Right kidney (tissue), 1 donor: Measurements from ENCODE around the gene AACS.
"Not testable (repeated sequence)": the region's sequence is repeated elsewhere in the genome, so short reads cannot be mapped to it uniquely, and the experiment has no call there.

Source experiments
- DNase-seq: peaks from one replicate; pipeline ENCODE4 v3.0.0-alpha.2; 2016

Gene AACS

DNA sequence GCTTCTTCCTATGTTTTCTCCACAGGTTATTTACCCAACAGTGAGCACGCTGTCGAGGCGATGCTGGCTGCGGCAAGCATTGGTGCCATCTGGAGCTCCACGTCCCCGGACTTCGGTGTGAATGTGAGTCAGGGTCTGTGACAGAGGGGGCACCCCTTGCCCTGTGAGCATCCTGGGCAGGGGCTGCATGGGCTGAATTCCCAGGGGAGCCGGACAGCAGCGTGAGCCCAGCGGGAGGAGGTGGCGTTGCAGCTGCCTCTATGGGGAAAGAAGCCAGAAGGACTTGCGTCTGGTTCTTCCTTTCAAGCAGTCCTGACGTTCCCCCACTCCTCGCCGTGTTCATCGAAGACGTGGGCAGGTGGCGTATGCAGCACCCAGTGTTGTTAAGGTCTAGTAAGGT lies 26.2 kb downstream of the AACS start:
- DNase-seq, result no peak

DNA sequence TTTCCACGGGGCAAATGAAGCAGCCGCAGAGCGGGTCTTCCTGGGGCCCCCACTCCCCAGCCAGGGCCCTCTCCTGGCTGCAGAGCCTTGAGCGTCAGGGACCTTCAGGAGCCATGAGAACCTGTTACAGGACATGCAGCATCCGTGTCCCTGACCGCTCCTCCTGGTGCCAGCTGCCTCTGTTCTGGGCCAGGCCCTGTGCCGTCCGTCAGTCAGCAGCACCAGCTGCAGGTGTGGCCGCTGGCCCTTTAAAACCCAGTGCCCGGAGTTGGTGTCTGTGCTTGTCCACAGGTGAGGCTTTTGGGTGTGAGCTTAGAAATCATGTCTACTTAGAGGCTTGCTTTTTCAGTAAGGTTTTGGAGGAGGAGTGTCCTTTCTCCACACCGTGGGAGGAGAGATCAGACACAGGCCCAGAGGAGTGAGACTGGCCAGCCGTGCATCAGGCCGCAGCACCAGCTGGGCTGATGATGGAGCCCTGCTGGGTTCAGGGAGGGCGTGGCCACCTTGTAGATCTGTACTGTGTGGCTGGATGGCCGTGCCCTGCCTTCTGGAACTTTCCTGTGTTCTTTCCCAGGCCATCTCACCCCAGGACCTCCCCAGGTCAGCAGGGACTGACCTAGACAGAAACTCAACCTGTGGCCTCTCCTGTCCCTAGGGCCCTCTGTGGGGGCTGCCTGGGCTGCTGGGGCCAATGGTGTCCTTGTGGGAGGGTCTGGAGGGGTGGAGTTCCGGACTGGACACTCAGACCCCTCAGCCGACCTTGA lies 27.1 kb downstream of the AACS start:
- DNase-seq, result no peak

DNA sequence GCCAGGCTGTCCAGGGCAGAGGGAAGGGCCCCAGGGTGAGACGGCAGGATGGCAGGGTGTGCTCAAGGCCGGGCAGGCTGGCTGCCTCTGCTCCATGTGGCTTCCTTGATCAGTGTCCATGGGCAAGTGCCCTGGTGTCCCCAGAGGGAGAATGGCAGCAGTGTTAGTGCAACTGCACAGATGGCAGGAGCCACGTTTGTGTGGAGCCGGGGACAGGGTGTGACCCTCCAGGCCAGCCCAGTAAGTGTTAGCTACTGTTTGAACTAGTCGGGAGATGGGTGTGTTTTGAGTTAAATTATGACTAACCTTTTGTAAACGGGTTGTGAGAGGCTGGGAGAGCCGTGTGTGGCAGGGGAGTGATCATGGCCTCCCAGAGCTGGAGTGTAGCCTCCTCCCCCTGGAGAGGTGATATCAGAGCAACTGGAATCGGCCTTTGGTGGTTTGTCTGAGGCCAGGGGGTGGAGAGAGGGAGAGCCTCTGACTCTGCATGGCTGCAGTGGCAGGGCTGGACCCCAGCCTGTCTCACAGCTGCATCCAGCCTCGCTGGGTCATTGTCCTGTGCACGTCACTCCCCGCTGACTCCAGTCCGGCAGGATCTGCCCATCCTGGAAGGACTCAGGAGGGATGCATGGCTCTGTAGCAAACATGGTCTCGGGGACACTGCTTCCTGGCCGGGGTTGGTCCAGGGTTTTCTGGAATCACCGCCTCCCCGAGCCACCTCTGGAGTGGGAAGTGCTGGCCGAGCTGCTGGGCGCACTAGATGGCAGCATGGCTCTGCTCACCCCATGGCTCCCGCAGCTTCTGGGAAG lies 27.8 kb downstream of the AACS start:
- DNase-seq, result peak; percentile 40

DNA sequence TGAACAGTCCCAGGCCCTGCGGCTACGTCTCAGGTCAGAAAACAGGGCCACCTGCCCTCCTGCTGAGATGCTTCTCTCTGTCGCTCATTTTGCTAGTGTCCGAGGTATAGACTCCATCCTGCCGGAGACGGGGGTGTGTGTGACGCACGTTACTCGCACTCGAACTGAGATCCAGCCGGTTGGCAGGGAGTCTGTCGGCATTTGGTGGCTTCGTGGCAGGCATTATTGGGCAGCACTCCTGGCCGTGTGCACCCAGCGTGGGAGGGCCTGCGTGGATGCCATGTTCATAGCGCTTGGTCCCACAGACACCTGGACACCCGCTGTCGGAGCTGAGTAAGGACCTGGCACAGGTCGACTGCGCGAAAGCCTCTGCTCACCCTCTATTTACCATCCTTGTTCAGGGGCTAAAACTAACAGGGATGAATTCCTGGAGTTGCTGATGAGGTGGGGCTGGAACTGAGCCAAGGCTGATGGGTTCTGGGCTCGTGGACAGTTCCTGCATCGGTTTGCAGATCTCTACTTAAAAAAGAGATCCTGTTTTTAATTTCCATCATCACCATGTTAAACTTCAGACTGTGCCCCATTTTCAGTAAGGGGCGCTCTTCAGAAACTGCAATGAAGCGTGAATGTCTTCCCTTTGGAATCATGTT lies 28.6 kb downstream of the AACS start:
- DNase-seq, result no peak

DNA sequence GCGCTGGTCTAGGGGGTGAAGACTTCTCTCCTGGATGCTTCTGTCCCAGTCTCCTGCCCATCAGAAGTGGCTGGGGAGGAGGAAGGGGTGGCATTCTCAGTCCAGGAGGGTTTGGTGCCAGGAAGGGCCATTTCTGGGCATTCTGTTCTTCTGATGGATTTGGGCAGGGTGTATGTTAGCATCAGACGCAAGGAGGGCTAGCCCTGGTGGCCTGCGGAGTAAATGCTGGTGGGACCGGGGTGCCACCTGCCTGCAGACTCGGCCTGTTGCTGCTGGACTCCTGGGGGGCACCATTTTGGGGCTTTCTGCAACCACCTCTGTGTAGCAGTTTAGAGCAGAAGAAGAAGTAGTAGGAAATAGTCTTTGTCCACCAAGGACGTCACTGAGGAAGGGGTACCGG lies 31.7 kb downstream of the AACS start:
- DNase-seq, result no peak

DNA sequence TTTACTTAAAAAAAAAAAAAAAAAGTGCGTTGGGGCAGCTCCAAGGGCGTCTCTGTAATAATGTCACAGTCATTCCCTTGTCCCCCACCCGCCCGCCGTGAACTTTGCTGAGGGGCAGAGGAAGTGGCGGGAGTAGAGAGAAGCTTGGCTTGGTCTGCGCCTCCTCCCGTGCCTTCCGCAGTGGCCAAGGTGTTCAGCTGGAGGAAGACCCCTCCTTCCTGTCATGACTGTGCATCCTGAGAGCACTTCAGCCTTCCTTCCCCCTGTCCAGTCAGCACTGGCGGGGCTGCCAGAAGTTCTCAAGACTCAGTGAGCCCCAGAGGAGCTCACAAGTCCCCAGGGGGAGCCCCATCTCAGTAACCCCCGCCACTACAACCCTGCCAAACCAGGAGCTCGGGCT lies 32.2 kb downstream of the AACS start:
- no peak for DNase-seq

DNA sequence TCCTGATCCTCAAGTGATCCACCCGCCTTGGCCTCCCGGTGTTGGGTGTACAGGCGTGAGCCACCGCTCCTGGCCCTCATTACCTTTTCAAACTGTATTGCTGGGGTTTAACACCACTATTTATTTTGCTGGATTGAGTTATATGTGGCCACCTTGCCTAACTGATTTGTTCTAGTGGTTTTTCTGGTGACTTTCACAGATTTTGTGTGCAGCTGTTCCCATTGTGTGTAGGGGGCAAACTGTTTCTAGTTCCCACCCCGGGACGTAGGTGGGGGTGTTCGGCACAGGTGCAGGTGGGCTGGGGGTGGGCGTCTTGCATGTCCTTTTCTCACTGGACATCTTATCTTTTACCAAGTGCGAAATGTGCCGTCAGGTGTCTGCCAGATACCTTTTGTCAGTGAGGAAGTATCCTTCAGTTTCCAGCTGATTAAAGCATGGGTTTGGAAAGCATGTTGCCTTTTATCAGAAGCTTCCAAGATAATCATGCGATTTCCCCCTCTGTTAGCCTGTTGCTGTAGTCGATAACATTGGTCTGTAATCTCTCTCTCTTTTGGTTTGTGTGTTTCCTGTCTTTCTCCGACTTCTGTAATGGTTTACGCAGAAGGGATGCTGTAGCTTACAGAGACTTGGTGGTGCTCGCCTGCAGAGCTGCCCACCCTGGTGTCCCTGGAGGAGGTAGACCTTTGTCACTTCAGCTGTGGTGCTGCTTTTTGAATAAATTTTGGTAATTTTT lies 33.6 kb downstream of the AACS start:
- DNase-seq, result no peak

DNA sequence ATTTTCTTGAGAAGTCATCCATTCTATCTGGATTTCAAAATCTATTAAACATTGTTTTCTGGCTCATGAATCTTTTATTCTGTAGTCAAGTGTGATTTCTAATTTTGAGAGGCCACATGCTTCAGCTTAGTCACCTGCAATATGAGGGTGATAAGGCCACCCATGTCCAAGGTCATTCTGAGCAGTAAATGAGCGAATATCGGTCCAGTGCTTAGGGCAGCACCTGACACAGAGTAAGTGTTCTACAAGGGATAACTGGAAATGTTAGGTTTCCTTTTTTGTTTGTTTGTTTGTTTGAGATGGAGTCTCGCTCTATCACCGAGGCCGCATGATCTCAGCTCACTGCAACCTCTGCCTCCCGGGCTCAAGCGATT lies 34.2 kb downstream of the AACS start:
- DNase-seq, result no peak

DNA sequence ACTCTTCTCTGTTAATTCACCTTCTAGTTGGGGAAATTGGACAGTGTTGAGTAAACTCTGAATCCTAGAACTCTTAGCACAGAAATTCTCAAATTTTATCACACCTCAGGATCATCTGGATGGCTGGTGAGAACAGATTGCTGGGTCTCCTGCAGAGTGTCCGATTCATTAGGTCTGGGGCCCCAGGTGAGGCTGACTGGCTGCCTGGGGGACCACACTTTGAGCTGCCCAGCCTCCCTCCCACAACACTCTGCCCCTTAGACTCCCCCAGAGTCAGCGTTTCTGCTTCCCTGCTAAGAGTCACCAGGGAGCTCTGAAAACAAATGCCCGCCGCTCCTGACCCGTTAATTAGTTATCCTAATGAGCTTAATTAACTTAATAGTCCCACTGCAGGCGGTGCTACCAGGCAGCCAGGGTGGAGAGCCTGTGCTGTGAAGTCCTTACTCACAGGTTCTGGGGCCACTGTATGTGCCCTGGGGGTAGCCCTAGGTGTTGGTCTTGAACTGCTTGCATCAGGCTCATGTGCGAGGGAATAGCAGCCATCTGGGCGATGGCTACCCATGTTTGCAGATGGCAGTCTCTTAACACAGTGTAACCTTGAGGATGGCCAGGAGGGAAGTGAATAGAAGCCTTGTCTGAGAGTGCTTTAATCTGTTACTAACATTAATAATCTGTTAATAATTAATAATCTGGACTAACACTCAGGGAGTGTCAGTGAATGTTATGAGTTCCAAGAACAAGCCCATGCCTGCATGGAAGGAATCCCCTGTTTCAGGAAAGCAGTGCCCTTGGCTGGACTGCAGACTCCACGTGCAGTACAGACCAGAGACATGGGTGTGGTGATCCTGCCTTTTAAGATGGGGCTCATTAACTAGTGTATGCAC lies 35.6 kb downstream of the AACS start:
- no peak for DNase-seq

DNA sequence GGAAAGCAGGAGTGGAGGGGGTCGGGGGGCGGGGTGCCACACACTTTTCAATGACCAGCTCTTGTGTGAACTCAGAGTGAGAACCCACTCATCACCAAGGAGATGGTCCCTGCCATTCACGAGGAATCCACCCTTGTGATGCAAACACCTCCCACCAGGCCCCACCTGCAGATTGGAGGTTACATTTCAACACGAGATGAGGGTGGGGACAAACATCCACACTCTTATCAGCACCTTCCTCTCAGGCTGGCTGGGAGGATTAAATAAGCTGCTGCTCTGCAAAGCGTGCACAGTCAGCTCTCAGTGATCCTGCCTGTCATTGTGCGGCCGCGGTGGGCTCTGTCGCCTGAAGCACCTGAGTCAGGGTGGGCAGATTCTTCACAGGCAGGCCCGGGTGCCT lies 39.7 kb downstream of the AACS start:
- DNase-seq, result no peak

DNA sequence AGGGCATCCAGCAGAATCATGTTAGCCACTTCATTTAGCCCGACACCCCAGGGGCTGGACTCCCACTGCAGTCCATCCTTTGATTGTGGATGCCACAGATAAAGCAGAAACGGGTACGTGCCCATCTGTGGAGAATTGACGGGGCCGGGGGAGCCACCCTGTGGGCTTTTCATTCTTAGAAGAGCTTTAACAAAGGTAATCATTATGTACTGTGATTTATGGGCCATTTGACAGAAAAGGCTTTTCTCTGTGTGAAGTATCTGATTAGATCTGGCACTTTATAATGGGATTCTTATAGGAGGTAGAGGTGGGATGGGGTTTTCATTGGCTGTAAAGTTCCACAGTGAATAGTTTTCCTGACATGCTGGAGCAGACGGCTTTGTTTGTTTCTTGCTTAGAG lies 40.4 kb downstream of the AACS start:
- DNase-seq, result no peak

DNA sequence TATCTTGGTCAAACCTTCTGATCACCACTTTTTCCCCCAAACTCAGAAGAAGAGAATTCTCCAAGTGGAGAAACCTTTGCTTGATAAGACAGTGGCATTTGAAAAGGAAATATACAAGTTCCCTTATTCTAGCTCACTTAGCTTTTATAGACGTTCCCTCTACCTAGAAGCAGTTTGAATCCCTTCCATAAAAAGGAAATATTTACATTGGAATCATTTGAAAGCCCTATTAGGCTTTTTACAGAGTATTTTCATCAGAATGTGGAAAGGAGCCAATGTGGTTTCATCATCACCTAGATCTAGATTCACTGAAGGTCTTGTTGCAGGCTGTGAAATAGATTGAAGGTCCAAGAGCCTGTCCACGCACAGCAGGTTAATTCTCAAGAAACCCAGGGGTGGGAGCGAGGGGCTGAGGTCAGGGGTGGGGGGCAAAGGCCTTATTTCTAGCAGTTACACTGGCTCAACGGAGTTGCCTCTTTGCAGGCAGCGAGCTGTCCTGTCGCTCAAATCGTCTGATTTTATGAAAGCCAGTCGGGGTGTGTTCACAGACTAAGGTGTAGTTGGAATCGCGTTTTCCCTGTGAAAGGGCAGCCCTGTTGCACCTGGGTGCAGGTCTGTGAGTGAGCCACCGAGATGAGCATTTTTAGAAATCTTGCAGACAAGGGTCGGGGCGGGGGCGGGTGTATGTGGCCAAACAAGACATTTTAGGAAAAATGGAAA lies 45.6 kb downstream of the AACS start:
- DNase-seq, result no peak

DNA sequence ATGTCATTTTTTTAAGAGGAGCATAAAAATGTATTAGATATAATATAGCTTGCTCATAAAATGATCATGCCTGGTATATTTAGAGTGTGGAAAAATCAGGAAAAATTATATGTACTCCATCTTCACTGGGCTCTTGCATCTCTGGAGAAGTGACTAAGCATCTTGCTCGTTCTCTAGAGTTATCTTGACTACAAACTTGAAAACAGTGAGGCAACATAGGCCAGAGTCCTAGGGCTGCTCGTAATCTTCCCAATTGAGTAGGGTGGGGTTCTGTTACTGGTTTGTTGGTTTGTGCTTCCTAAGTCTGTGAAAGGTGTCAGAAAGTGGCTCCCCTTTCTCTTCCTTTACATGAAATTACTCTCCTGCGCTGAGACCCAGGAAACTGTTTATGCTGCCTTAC lies 46.2 kb downstream of the AACS start:
- DNase-seq, result no peak

DNA sequence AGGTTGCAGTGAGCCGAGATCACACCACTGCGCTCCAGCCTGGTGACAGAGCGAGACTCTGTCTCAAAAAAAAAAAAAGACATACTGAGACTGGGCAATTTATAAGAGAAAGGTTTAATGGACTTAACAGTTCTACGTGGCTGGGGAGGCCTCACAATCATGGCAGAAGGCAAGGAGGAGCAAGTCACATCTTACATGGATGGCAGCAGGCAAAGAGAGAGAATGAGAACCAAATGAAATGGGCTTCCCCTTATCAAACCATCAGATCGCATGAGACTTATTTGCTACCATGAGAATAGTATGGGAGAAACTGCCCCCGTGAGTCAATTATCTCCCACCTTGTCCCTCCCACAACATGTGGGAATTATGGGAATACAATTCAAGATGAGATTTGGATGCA lies 47.4 kb downstream of the AACS start:
- not testable (repeated sequence) for DNase-seq

DNA sequence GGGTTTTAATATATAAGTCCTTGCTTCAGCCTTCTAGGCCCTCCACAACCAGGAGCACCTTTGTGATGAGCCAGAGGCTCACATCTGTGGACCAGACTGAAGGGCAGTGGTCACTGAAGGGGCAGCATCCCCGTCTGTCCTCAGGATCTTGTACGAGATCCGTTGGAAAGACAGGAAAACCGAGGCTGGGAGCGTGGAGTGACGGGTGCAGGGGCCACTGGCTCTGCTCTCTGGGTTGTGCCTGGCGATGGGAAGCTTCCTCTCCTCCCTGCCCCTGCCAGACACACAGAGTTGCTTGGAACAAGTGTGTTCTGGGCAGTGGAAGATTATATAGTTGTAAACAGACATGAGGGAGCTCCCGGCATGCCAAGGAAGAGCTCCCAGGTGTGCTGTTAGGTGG lies 48.0 kb downstream of the AACS start:
- DNase-seq, result no peak

DNA sequence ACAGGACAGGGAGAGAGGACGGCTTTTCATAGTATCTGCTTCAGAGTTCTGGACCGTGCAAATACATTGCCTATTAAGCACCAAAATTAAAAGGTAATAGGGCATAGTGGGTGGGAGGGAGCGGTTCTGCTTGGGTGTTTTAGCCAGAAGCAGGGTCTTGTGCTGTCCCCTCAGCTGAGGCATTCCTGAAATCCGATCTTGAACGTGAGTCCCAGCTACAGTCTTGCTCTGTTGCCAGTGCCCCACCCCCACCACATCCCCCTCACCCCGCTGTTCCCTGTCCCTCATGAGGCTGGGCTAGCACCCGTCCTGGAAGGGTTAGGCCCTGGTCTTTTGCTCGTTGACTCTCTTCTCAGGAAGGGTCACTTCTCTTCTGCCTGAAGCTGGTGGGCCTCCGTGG lies 48.6 kb downstream of the AACS start:
- no peak for DNase-seq

DNA sequence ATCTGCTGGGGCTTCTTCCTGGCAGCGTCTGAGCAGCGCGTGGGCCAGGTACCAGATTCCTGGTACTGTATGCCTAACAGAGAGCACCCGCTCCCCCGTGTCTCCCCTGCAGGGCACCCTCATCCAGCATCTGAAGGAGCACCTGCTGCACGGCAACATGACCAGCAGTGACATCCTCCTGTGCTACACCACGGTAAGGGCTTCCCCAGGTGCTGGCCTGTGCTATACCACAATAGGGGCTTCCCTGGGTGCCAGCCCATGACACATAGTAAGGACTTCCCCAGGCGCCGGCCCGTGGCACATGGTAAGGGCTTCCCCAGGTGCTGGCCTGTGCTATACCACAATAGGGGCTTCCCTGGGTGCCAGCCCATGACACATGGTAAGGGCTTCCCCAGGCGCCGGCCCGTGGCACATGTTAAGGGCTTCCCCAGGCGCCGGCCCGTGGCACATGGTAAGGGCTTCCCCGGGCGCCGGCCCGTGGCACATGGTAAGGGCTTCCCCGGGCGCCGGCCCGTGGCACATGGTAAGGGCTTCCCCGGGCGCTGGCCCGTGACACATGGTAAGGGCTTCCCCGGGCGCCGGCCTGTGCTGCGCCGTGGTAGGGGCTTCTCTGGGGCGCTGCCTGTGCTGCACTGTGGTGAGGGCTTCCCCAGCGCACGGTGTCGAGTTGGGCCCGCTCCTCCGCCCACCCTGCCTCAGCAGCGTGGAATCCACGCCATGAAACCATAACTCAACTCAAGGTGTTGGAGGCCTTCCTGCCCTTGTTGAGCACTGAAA lies 49.3 kb downstream of the AACS start:
- DNase-seq, result no peak

DNA sequence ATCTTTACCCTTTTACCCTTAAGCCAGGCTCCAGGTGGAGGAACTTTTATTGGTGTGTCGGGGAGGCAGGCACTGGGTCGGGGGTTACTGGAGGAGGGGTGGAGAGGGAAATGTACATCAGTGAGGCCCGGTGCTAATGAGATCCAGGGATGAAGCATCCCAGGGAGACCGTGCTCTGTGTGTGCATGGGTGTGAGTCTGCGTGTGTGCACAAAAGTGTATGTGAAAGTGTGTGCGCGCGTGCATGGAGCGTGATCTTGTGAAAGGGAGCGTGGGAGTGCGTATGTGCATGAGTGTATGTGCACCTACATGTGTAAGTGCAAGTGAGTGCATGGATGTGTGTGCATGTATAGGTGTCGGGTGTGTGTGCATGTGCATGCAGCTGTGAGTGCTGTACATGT lies 55.3 kb downstream of the AACS start:
- no peak for DNase-seq

DNA sequence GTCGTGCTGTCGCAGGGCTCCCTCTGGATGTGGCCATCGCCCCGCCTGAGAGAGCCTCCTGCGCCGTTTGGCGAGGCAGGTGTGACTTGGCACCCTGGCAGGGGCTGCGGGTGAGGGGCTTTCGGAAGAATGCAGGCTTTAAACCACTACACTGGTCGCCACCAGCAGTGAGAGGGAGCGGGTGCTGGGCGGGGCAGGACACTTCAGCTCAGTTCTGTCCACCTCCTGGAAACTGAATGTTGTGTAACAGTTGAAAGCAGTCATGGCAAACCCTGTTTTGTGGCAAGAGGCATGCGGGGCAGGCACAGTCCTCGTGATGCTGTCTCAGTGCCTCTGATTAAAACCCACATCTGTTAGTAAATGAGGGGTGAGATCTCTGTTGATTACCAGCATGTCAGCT lies 55.9 kb downstream of the AACS start:
- DNase-seq, result no peak

DNA sequence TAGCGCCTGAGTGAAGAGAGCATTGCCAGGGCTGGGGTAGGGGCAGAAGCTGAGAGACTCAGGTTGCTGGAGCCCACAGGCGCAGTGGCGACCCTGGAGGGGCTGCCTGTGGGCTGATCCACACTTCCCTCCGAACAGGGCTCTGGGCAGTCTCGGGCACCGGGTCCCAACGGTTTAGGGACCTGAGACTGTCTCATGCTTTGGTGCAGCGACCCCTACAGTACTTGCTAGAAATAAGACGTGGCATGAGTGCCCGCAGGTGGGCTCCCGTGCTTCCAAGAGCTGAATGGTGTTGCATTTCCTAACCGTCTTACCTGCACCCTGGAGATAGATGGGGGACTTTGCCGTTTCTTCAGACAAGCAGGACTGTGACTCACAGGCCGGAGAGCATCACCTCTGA lies 57.4 kb downstream of the AACS start:
- no peak for DNase-seq
